Tibial nerve (tissue), 4 donors: ENCODE data around the gene PPIP5K2. TPM values are rescaled to one million over a fixed set of nuclear protein-coding genes. Genes with fewer than 3 reads are reported as not detected.
"Not testable (repeated sequence)": the region's sequence is repeated elsewhere in the genome, so short reads cannot be mapped to it uniquely, and the experiment has no call there.

ENCODE experiments used
- DNase-seq, 2 donors: peaks; one replicate each; pipeline ENCODE4 v3.0.0-alpha.2; 2019; ENCODE audit warnings: low spot score in 2 of 2
- H3K27ac ChIP-seq, 4 donors: fragments of 200-600 bp; sonication (generic) in 3 of 4; one replicate each; pipeline ENCODE4 v1.5.1; 2017 to 2019; ENCODE audit warnings: mild to moderate bottlenecking in 1 of 4
- H3K27me3 ChIP-seq, 2 donors: fragments of 200-600 bp; sonication (generic) in 1 of 2; one replicate each; pipeline versions ENCODE4 v1.5.1 to v1.6.0; 2017 to 2019
- H3K36me3 ChIP-seq, 3 donors: fragments of 200-600 bp; sonication (generic); one replicate each; pipeline ENCODE4 v1.5.1; 2018 to 2019
- H3K4me1 ChIP-seq, 4 donors: fragments of 200-600 bp; sonication (generic) in 3 of 4; one replicate each; pipeline ENCODE4 v1.5.1; 2017 to 2019
- H3K4me3 ChIP-seq, 4 donors: fragments of 200-600 bp; sonication (generic) in 3 of 4; one replicate each; pipeline ENCODE4 v1.5.1; 2017 to 2019; ENCODE audit warnings: mild to moderate bottlenecking in 1 of 4, moderate library complexity in 1 of 4
- H3K9me3 ChIP-seq, 4 donors: fragments of 200-600 bp; sonication (generic) in 3 of 4; one replicate each; pipeline ENCODE4 v1.5.1; 2017 to 2019
- EP300 ChIP-seq, 2 donors: sonication (generic); formaldehyde crosslinking; IDR thresholded peaks; one replicate each; pipeline ENCODE4 v1.6.1; 2017; ENCODE audit warnings: antibody characterized with exemption in 2 of 2, mild to moderate bottlenecking in 1 of 2
- POLR2A ChIP-seq, 2 donors: fragments of 450-650 bp; IDR thresholded peaks; one replicate each; pipeline ENCODE4 v1.6.1; 2017; ENCODE audit warnings: antibody characterized with exemption in 2 of 2, mild to moderate bottlenecking in 2 of 2, moderate library complexity in 2 of 2
- WGBS, 2 donors: methylation state at CpG; one replicate each; pipeline ENCODE4 v1.1.5; 2018; 5-methylcytosine and 5-hydroxymethylcytosine counted together
- total RNA-seq, 4 donors: library from RNA; depleted of rRNA; stranded (reverse); fragments of >200 nt; gene quantifications; one replicate each; pipeline ENCODE4 v1.1.0, GENCODE V29; 2016
- TF ChIP-seq, protein P1 (sequence below), 5 experiments: fragments of 200-600 bp in 3 of 5; fragments of 450-650 bp in 2 of 5; sonication (generic) in 3 of 5; IDR thresholded peaks; one replicate each; pipeline ENCODE4 v1.5.1; 2016 to 2019; ENCODE audit warnings: antibody characterized with exemption in 5 of 5, mild to moderate bottlenecking in 3 of 5, moderate library complexity in 2 of 5

Gene PPIP5K2
- total RNA-seq, 4 donors from 2014 or later, result 36.6 to 62.1 (median 44.7) TPM

DNA sequence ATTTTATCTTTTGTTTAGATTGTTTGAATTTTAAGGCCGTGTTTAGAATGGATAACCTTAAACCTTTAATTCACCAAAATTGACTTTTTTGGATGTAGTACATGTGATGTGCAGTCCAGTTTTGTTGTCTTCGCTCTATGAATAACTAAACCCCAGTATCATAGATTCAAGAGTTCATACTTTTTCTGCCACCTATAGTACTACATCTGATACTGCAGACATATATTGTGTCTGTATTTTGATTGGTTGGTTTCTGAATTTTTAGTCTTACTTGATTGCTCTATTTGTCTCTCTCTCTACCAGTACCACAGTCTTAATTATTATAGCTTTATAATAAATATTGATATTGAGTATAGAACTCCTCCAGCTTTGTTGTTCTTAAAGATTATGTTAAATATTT, 58.1 kb downstream of the PPIP5K2 start:
- 93 to 94% methylated on average over 2 of the region's 2 CpGs for WGBS, 2 donors
- no peak overlapping the region for H3K4me3 ChIP-seq
- TF ChIP-seq EP300 (IDR thresholded peaks at IDR 0.05) (no peak), POLR2A (IDR thresholded peaks at IDR 0.05) (no peak)
- TF ChIP-seq, protein P1, sequence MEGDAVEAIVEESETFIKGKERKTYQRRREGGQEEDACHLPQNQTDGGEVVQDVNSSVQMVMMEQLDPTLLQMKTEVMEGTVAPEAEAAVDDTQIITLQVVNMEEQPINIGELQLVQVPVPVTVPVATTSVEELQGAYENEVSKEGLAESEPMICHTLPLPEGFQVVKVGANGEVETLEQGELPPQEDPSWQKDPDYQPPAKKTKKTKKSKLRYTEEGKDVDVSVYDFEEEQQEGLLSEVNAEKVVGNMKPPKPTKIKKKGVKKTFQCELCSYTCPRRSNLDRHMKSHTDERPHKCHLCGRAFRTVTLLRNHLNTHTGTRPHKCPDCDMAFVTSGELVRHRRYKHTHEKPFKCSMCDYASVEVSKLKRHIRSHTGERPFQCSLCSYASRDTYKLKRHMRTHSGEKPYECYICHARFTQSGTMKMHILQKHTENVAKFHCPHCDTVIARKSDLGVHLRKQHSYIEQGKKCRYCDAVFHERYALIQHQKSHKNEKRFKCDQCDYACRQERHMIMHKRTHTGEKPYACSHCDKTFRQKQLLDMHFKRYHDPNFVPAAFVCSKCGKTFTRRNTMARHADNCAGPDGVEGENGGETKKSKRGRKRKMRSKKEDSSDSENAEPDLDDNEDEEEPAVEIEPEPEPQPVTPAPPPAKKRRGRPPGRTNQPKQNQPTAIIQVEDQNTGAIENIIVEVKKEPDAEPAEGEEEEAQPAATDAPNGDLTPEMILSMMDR (IDR thresholded peaks at IDR 0.05), result no peak

DNA sequence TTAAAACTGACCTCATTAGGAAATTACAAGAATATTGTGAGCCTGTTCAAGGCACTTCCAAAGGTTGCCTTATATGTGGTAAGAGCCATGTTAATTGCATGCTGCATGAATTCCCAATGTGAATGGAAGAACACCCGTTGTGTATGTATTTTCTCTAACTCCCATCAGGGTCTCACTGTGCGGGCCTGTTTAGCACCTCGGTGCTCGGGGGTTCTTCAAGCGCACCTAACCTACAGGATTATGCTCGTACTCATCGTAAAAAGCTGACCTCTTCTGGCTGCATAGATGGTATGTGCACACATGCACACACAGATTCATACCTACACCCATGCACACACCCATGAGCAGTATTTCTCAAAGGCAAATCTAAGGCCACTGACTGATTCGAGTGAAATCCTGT, 66.1 kb downstream of the PPIP5K2 start:
- Histone ChIP-seq H3K4me1 (no peaks in the 10 kb centered on the region), H3K9me3 (no peaks in the 10 kb centered on the region), H3K27me3 (no peaks in the 10 kb centered on the region), H3K36me3 (peaks cover 0 to 68% (median 6%) of the 10 kb centered on the region in 3 donors), H3K4me3 (no peak overlapping the region), H3K27ac (no peak overlapping the region)
- DNase-seq, result no peak
- TF ChIP-seq POLR2A (IDR thresholded peaks at IDR 0.05), result no peak
- TF ChIP-seq, protein P1 (IDR thresholded peaks at IDR 0.05), result no peak
- TF ChIP-seq EP300 (IDR thresholded peaks at IDR 0.05), result no peak
- 96 to 97% methylated on average over 8 of the region's 8 CpGs for WGBS, 2 donors

More for the DNA sequence above, 58.1 kb downstream of the PPIP5K2 start:
- Histone ChIP-seq H3K9me3 (no peaks in the 10 kb centered on the region), H3K36me3 (peaks cover 1 to 61% (median 5%) of the 10 kb centered on the region in 3 donors), H3K27me3 (no peaks in the 10 kb centered on the region), H3K4me1 (no peaks in the 10 kb centered on the region), H3K27ac (no peak overlapping the region)
- DNase-seq, result no peak

DNA sequence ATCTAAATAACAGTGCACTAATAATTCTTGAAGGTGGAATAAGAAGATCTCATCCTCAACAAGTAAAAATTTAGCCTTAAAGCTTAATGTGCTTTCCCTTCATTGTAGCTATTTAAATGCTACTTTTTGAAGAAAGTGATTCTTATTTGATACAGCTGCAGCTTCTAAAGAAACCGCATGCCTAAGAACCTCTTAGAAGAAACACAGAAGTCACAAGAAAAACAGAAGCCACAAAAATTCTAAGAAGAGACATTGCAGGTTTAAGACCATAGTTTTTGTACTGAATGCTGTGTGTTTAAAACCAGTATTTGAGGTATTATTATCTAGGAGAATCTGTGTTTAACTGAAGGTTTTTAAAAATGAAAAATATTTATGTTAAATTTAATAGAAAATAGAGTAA, 68.3 kb downstream of the PPIP5K2 start:
- 78 to 85% methylated on average over 1 of the region's 1 CpG for WGBS, 2 donors
- Histone ChIP-seq H3K9me3 (no peaks in the 10 kb centered on the region), H3K4me3 (no peak overlapping the region), H3K36me3 (peaks cover 0 to 75% (median 6%) of the 10 kb centered on the region in 3 donors), H3K4me1 (no peaks in the 10 kb centered on the region), H3K27ac (no peak overlapping the region), H3K27me3 (no peaks in the 10 kb centered on the region)
- no peak for DNase-seq
- TF ChIP-seq POLR2A (IDR thresholded peaks at IDR 0.05), result no peak
- TF ChIP-seq, protein P1 (IDR thresholded peaks at IDR 0.05), result no peak
- TF ChIP-seq EP300 (IDR thresholded peaks at IDR 0.05), result no peak

DNA sequence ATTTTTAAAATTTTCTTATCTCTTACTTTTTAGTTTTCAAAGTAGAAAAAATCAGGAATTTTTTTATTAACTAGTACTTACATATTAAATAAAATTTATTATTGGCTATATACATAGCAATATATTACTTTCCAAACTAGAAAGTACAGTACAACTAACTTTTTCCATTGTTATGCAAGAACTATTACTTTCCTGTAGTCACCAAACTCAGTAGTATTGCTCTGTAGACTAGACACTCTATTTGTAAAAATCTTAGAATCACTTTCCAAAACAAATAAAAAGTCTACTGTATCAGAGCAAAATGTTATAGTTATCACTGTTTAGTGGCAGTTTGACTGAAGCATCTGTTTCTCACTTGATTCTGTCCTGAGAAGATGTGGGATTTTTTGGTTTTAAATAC, 83.1 kb downstream of the PPIP5K2 start:
- peaks cover 0 to 1% (median 0%) of the 10 kb centered on the region in 4 donors for H3K4me1 ChIP-seq

DNA sequence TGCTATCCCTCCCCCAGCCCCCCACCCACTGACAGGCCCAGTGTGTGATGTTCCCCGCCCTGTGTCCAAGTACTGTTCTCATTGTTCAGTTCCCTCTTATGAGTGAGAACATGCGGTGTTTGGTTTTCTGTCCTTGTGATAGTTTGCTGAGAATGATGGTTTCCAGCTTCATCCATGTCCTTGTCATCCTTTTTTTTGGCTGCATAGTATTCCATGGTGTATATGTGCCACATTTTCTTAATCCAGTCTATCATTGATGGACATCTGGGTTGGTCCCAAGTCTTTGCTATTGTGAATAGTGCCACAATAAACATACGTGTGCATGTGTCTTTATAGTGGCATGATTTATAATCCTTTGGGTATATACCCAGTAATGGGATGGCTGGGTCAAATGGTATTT, 84.9 kb downstream of the PPIP5K2 start:
- not testable (repeated sequence) for H3K4me3 ChIP-seq, H3K27ac ChIP-seq, H3K4me1 ChIP-seq, H3K9me3 ChIP-seq, H3K27me3 ChIP-seq, DNase-seq
- peaks cover 0 to 39% (median 4%) of the 10 kb centered on the region in 3 donors for H3K36me3 ChIP-seq
- 93 to 100% methylated on average over 3 of the region's 3 CpGs for WGBS, 2 donors

More for the DNA sequence above, 83.1 kb downstream of the PPIP5K2 start:
- H3K9me3 ChIP-seq, result no peaks in the 10 kb centered on the region
- no peaks in the 10 kb centered on the region for H3K27me3 ChIP-seq
- H3K4me3 ChIP-seq, result no peak overlapping the region
- TF ChIP-seq EP300 (IDR thresholded peaks at IDR 0.05) (no peak), POLR2A (IDR thresholded peaks at IDR 0.05) (no peak)
- TF ChIP-seq, protein P1 (IDR thresholded peaks at IDR 0.05), result no peak
- H3K36me3 ChIP-seq, result peaks cover 0 to 54% (median 4%) of the 10 kb centered on the region in 3 donors
- no peak overlapping the region for H3K27ac ChIP-seq
- DNase-seq, result no peak
